ENCODE data around the gene SLC8A3. TPM values are rescaled to one million over a fixed set of nuclear protein-coding genes. Genes with fewer than 3 reads are reported as not detected.

The SLC8A3 gene
- total RNA-seq, 1 donor from 2014 or later = 0.12 TPM

GRCh38 chr14:70130482-70130881 is 58.3 kb downstream of the SLC8A3 start:
- intact Hi-C loops (cut with micrococcal nuclease) = no loop called here
- no peak for ATAC-seq
- no peak for DNase-seq

DNA sequence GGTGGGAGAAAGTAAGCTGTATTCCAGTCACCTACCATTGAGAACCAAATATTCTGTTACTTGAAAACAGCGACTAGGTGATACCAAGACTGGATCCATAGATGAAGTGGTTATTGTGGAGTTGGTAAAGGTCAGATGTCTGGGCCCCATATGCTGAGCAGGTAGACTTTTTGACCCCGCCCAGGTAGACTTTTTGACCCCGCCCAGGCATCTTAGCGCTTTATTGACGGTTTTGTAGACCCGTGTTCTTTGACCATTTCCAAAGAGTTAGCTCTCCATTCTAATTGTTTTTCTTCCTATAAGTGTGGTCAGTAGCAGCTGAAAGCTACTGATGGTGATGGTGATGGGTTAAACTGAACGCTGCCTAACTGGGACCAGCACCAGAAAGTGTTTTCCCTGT is 61.6 kb downstream of the SLC8A3 start:
- ATAC-seq (no peak), DNase-seq (no peak)
- intact Hi-C loops (cut with micrococcal nuclease) = no loop called here

DNA sequence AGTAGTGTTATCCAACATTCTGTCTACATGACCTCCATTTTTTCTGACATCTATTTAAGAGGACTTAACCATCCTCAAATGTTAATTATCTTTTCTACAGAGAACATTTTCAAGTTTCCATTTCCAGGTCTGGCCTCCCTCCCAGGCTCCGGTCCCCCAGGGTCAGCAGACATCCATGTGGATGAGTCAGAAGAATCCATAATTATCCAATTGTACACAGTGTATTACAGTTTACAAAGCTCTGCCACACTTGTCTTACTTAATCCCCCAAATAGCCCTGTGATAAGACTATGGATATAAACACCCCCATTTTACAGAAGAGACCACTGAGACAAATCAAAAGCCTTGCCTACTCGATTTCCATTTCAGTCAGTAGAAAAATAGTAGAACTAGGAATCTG is 65.0 kb downstream of the SLC8A3 start:
- intact Hi-C loops (cut with micrococcal nuclease) = no loop called here
- DNase-seq (no peak), ATAC-seq (no peak)

GRCh38 chr14:70121521-70121920 is 67.2 kb downstream of the SLC8A3 start:
- no peak for DNase-seq
- intact Hi-C loops (cut with micrococcal nuclease) = no loop called here
- ATAC-seq = no peak

DNA sequence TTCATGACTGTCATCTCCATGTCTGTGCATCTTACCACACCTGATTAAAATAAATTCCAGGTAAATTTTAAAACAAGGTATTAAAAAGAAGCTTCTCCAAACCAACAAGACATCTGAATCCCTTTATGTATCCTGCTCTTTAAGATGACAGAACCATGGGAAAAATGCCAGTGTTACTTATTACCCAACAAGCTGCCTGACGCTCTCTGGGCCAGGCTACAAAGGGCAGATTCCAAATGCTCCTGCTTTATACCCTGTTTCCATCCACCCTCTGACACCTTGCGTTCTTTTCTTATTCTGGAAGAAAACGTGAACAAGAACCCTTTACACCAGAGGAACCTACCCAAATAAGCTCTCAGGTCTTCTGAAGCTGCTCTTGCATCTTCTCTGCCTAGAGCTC is 70.7 kb downstream of the SLC8A3 start:
- ATAC-seq (no peak), DNase-seq (no peak)
- intact Hi-C loops (cut with micrococcal nuclease) = no loop called here

- intact Hi-C loops (cut with micrococcal nuclease) = no loop called here
- DNase-seq (no peak), ATAC-seq (no peak)
These were observed 72.5 kb downstream of the SLC8A3 start for GRCh38 chr14:70116278-70116677.

DNA sequence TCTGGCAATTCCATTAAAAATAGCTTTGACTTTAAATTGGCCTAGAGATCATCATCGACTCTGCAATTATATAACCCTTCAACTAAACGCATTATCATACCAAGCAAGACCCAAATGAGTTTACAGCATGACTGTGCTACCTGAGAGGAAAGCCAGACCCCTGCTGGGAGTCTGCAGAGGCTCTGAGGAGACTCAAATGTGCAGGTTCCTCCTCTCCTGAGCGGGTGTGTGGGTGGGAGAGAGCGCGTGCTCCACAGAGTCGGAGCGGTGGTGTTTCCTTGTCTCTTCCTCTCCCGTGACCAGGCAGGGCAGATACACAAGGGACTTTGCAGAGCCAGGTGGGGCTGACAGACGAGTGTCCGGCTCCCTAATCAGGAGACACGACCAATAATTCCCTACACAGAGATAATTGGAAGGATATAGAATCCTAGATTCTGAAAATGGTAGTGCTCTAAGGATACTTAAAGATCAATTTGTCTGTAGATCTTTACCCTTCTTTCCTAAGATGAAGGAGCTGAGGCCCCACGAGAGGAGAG is 74.1 kb downstream of the SLC8A3 start:
- DNase-seq (no peak), ATAC-seq (no peak)
- intact Hi-C loops (cut with micrococcal nuclease) = no loop called here

GRCh38 chr14:70113211-70113610 is 75.5 kb downstream of the SLC8A3 start:
- ATAC-seq (no peak), DNase-seq (no peak)
- intact Hi-C loops (cut with micrococcal nuclease) = no loop called here

DNA sequence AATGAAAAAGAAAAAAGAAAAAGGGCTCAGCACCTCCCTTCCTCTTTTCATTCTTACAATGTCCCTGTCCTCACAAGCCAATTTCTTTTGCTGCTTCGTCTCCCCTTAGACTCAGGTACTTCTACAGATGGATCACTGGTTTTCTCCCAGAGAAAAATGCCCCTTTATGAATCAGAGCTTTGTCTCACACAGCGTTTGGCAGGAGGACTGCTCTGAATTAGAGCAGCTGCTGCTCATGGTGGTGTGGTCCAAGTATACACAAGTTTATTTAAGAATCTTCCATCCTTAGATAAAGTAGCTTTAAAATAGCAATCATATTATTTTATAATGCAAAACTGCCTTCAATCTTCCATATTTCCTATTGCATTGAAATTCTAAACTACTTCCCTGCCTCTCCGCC is 80.3 kb downstream of the SLC8A3 start:
- ATAC-seq = no peak
- intact Hi-C loops (cut with micrococcal nuclease) = no loop called here
- no peak for DNase-seq

DNA sequence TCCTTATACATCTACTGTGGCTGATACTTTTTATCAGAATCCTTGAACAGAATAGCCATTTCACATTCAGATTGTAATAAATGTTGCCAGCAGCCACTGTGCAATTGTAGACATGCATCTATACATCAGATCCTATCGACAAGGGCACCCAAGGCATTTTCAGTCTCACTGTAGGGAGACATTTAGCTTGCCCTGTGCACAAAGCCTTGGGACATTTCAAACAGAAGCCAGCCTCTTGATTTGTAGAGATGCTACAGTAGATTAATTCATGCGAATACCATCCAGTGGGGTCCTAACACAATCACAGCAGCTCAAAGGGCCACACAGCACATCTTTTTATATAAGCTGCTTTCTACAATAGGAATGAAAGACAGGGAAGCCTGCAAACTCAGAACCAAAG is 81.4 kb downstream of the SLC8A3 start:
- ATAC-seq (no peak), DNase-seq (no peak)
- intact Hi-C loops (cut with micrococcal nuclease) = no loop called here

DNA sequence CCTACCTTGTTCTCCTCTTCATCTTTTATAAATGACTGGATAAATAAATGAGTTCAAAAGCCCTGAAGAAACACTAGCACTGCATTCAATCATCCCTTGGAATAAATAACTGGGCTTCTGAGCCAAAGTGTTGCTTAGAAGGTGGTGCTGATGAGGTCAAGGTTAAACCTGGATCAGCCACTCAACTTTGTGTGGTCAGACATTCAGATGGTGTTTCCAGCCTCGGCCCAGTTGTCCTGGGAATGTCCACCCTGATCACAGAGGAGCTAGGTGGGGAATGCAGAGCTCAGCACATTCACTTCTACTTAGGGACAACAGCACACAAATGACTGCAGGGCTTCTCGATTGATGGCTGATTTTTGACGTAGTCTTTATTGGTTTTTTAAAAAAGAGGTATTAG is 88.7 kb downstream of the SLC8A3 start:
- no peak for DNase-seq
- intact Hi-C loops (cut with micrococcal nuclease) = no loop called here
- ATAC-seq = no peak

DNA sequence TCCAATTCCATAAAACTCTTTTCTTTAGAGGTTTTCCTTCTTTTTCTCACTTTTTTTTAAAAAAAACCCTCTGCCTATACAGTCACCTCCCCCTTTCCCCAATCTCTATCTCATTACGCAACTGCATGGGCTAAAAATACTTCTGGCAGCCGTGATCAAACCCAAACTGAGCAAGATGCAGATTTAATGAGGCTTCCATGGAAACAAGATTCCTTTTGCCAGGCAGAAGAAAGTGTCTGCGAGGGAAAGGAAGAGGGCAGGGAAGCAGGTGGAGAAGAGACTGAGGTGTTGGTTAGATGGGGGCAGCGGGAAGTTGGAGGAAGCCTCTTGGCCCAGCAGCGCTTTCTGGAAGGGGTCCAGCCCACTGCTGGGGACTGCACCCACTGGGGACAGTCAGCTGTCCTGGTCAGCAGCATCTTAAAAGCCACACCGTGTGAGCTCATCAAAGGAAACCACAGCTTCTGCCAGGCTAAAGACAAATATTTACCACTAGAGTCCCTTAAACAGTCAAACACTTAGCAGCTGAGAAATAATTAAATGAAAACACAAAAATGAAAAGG is 90.4 kb downstream of the SLC8A3 start:
- ATAC-seq (peak; percentile 38), DNase-seq (no peak)
- intact Hi-C loops (cut with micrococcal nuclease) = no loop called here

DNA sequence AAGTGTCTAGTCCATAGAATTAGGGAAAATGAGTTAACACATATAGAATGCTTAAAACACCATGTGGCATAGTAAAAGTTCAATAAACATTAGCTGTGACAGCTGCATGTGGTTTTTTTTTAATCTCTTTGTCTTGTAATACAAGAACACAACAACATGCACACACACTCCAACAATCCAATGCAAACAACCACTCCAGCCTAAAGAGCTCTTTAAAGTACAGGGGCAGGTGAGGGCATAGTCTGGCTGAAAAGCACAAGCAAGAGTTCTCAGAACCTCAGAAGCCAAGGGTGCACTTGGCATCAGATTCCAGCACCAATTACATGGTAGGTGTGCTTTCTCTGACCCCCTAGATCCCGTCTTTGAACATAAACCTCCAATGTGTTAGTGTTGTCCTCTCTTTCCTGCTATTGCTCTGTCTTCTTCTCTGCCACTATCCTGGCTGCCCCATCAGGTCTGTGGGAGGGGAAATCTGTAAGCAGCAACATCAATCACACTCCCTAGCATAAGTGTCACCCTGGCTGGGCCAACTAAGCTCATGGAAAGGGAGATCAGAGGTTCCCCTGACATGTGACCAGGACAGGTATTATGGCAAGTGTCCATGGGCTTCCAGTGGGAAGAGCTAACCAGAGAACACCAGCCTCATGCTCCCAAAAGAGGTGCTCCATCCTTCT is 91.0 kb downstream of the SLC8A3 start:
- intact Hi-C loops (cut with micrococcal nuclease) = no loop called here
- no peak for DNase-seq
- peak; percentile 45 for ATAC-seq

DNA sequence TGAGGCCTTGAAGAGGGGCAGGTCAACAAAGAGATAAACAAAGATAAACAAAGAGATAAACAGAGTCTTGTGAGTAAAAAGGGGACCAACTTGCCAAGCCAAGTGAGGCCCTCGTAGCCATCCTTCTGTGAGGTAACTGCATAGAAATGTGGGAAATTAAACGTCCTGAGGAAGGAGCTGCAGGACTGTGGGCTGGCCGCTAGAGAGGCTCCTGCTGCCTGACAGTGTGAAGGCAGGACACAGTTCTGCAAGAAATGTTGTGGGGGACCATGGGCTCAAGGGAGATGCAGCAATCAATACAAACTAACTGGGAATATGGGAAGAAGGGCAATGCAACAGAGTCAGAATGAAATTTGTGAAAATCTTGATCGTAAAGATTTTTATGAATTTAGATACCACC is 91.9 kb downstream of the SLC8A3 start:
- intact Hi-C loops (cut with micrococcal nuclease) = no loop called here
- no peak for DNase-seq
- ATAC-seq = no peak

GRCh38 chr14:70094631-70095030 is 94.1 kb downstream of the SLC8A3 start:
- DNase-seq = no peak
- intact Hi-C loops (cut with micrococcal nuclease) = no loop called here
- no peak for ATAC-seq

DNA sequence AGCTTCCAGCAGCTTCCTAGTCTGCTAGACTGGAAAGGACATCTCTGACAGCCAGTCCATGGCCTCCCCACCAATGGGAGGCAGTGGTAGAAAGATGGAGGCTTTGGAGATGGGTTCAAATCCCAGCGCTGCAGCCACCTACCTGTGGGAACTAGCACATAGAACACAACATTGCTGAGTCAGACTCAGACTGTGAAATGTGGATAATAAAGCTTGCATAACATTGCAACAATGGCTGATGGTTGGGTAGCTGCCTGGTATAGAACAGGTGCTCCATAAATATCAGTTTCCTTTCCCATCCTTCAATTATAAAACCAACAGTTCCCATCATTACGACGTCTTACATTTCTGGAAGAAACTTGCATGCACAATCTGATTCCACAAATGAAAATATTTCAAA is 94.6 kb downstream of the SLC8A3 start:
- DNase-seq (no peak), ATAC-seq (no peak)
- intact Hi-C loops (cut with micrococcal nuclease) = no loop called here

GRCh38 chr14:70093156-70093555 is 95.6 kb downstream of the SLC8A3 start:
- DNase-seq (no peak), ATAC-seq (no peak)
- intact Hi-C loops (cut with micrococcal nuclease) = no loop called here

DNA sequence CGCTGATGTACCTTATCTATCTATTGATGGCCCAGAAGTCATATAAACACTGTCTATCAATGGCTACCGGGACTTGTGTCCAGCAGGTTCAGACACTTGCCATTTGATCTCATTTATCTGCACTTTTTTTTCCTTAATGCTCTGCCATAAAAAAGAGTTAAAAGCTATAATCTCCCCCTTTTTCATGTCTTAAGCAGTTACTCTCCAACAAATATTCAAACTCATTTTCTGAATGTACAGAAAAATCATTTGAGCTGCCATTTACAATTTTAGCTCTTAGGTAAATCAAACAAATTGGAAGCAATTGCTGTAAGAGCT is 101.4 kb downstream of the SLC8A3 start:
- no peak for ATAC-seq
- no peak for DNase-seq
- intact Hi-C loops (cut with micrococcal nuclease) = no loop called here

DNA sequence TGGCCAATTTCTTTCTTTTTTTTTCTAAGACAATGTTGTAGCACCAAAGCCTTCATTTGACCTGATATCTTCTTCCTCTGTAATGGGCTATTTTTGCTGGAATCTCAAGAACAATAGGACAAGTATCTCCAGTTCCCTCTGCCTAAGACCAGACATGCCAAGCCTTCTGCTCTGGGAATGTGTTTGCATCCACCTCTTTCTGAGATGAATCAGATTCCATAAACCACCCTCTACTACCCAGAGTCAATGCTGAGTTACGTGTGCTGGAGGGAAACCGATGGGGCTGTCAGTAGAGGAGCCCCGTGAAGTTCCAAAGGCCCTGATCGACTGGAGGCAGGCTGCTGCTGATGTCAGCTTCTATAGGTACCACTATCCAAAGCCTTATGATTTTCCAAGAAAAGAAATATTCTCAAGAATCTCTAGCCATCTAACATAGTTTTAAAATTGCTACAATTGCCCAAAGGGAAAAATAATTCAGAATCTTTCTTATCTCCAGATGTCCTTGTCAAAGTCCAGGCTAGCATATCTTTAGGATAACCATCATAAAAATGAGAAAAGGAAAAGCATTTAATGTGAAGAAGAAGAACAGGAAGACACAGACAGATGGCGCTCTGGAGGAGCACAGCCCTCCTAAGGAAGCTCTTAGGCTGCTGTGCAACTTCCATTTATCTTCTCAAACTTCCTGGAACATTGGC is 101.9 kb downstream of the SLC8A3 start:
- intact Hi-C loops (cut with micrococcal nuclease) = no loop called here
- DNase-seq (no peak), ATAC-seq (no peak)

- ATAC-seq (no peak), DNase-seq (no peak)
- intact Hi-C loops (cut with micrococcal nuclease) = no loop called here
These were observed 104.5 kb downstream of the SLC8A3 start for GRCh38 chr14:70084226-70084625.

DNA sequence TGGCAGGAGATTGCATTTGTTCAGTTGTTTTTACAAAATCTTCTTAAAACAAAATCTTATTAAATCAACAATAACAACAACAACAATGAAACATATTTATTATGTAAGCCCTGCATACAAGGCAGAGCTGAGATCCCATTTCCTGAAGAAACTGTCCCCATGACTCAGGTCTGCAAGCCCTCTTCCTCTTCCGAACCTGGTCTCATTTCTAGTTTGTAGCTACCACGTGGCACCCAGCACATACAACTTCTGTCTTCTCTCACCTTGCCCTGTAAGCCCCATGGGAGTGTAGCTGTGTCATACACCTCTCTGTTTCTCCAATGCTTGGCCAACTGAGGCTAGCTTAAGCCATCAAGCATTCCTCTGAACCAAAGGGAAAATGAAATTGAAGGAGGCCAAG is 106.4 kb downstream of the SLC8A3 start:
- DNase-seq (no peak), ATAC-seq (no peak)
- intact Hi-C loops (cut with micrococcal nuclease) = no loop called here

Measured in left ventricle myocardium superior (tissue), 1 donor.